Keratinocyte (primary cell): ENCODE data around the gene LRRC15.

Experiments
- CTCF ChIP-seq, 3 experiments: IDR thresholded peaks in 1 of 3; conservative IDR thresholded peaks in 1 of 3; optimal IDR thresholded peaks in 1 of 3; 2 replicates in 2 of 3; 3 replicates in 1 of 3; pipeline versions ENCODE3 to v1.5.1; 2011; ENCODE audit warnings: low read length in 3 of 3, mild to moderate bottlenecking in 3 of 3, moderate library complexity in 2 of 3, control low read depth in 1 of 3, inconsistent platforms in 1 of 3; ENCODE audit not compliant: insufficient read depth in 2 of 3; ENCODE audit errors: extremely low read depth in 1 of 3
- EZH2 ChIP-seq: IDR thresholded peaks from one replicate; pipeline ENCODE4 v1.6.1; 2012; ENCODE audit warnings: inconsistent platforms, mild to moderate bottlenecking, low read length, moderate library complexity

GRCh38 chr3:194326968-194327217 is 42.6 kb downstream of the LRRC15 start:
- no peak for TF ChIP-seq CTCF (optimal IDR thresholded peaks at IDR 0.05 in 1 of 3, IDR thresholded peaks at IDR 0.05 in 1 of 3, conservative IDR thresholded peaks at IDR 0.05 in 1 of 3; ENCODE audit: extremely low read depth in 1 of 3, insufficient read depth in 2 of 3, low read length in 3 of 3)
- TF ChIP-seq EZH2, result no peak
